K562 (cell line): ENCODE results near the gene SRCIN1. TPM values are rescaled to one million over a fixed set of nuclear protein-coding genes. Genes with fewer than 3 reads are reported as not detected.
A peak's percentile ranks its signal among the peaks of the same experiment; 100 is the strongest.

Experiments
- ATAC-seq: fragments of 200-7000 bp; cut with Tn5 transposase; 3 replicates; pipeline ENCODE4 v1.9.1; 2020; ENCODE audit warnings: moderate library complexity
- BruUV-seq: library from RNA; stranded (reverse); fragments of 400-500 nt; replicated peaks from 2 replicates; lab custom pipeline; 2021; lab: Mats Ljungman, UMichigan
- CTCF ChIA-PET: fragments of 300-600 bp; formaldehyde crosslinking; extraction: SDS; loops from one replicate; lab custom pipeline; 2021; ENCODE audit warnings: low intra/inter-chr PET ratio; lab: Yijun Ruan, JAX
- POLR2A ChIA-PET: fragments of 300-600, 350-650 bp; sonication (Branson Sonifier 250); formaldehyde crosslinking; extraction: SDS; loops from one replicate; lab custom pipeline; 2021; ENCODE audit warnings: antibody characterized with exemption, inconsistent platforms; lab: Yijun Ruan, JAX
- DNase-seq, 4 experiments: peaks; one replicate each; pipeline versions ENCODE4 v3.0.0 to v3.0.0-alpha.2; 2011 to 2018; ENCODE audit warnings: low spot score in 3 of 4, mixed read lengths in 3 of 4; ENCODE audit errors: extremely low read depth in 1 of 4
- FAIRE-seq: peaks from 2 replicates; lab custom pipeline; 2011; peaks lifted over from hg19 to GRCh38; lab: Jason Lieb, UNC
- H2AFZ ChIP-seq: 2 replicates; pipeline ENCODE4 v1.6.0; 2011; ENCODE audit warnings: low read depth, low read length, control low read depth, inconsistent platforms
- H3K27ac ChIP-seq: fragments of 200-600 bp; 3 replicates; pipeline ENCODE4 v1.8.0; 2011; ENCODE audit warnings: low read depth, mild to moderate bottlenecking, control low read depth, inconsistent platforms, low read length, moderate library complexity, mixed read lengths; ENCODE audit errors: extremely low read depth
- H3K27me3 ChIP-seq, 2 experiments: fragments of 300-600 bp in 1 of 2; 2 replicates in 1 of 2; 3 replicates in 1 of 2; pipeline versions ENCODE4 v1.6.0 to v1.8.0; 2011; ENCODE audit warnings: inconsistent platforms in 2 of 2, low read length in 2 of 2, mild to moderate bottlenecking in 1 of 2, mixed read lengths in 1 of 2, moderate library complexity in 1 of 2; ENCODE audit not compliant: control insufficient read depth in 2 of 2, insufficient read depth in 2 of 2
- H3K36me3 ChIP-seq: fragments of 300-600 bp; 3 replicates; pipeline ENCODE4 v1.8.0; 2011; ENCODE audit warnings: mild to moderate bottlenecking, low read length, inconsistent platforms; ENCODE audit not compliant: control insufficient read depth, insufficient read depth
- H3K4me1 ChIP-seq, 2 experiments: fragments of 200-600 bp in 1 of 2; replicated peaks in 1 of 2; 2 replicates in 1 of 2; 3 replicates in 1 of 2; pipeline versions ENCODE4 v1.5.1 to v1.8.0; 2011; ENCODE audit warnings: inconsistent platforms in 2 of 2, low read length in 2 of 2, mild to moderate bottlenecking in 1 of 2, mixed read lengths in 1 of 2, moderate library complexity in 1 of 2; ENCODE audit not compliant: control insufficient read depth in 2 of 2, insufficient read depth in 2 of 2
- H3K4me2 ChIP-seq: 2 replicates; pipeline ENCODE4 v1.6.1; 2011; ENCODE audit warnings: low read length, control low read depth, inconsistent platforms, mixed read lengths; ENCODE audit not compliant: insufficient read depth
- H3K4me3 ChIP-seq: fragments of 200-600 bp; sonication (generic), shearing (Covaris generic); 2 replicates; pipeline ENCODE4 v1.5.1; 2016; ENCODE audit warnings: control low read depth, inconsistent platforms
- H3K79me2 ChIP-seq: fragments of 200-600 bp; 3 replicates; pipeline ENCODE4 v1.8.0; 2011; ENCODE audit warnings: low read length, inconsistent platforms; ENCODE audit not compliant: control insufficient read depth, insufficient read depth
- H3K9ac ChIP-seq, 2 experiments: 2 replicates each; pipeline versions ENCODE4 v1.6.0 to v1.6.1; 2011; ENCODE audit warnings: low read depth in 2 of 2, low read length in 2 of 2, control low read depth in 1 of 2, inconsistent platforms in 1 of 2, mild to moderate bottlenecking in 1 of 2, mixed read lengths in 1 of 2; ENCODE audit not compliant: insufficient read depth in 1 of 2
- H3K9me1 ChIP-seq: one replicate; pipeline ENCODE4 v1.6.0; 2011; ENCODE audit warnings: inconsistent platforms, mild to moderate bottlenecking, low read length, moderate library complexity; ENCODE audit not compliant: control insufficient read depth, insufficient read depth
- H3K9me3 ChIP-seq: replicated peaks from 2 replicates; pipeline ENCODE4 v1.5.1; 2011; ENCODE audit warnings: low read depth, low read length, inconsistent platforms; ENCODE audit not compliant: control insufficient read depth, insufficient read depth
- H4K20me1 ChIP-seq: replicated peaks from 2 replicates; pipeline ENCODE4 v1.6.1; 2011; ENCODE audit warnings: low read length, inconsistent platforms, mixed read lengths; ENCODE audit not compliant: control insufficient read depth, insufficient read depth
- ATF6 ChIP-seq: sonication (generic); formaldehyde crosslinking; IDR thresholded peaks from 2 replicates; pipeline ENCODE4 v1.4.0; 2020; ENCODE audit warnings: mild to moderate bottlenecking, missing genetic modification reagents
- ATF7 ChIP-seq: fragments of 450-650 bp; IDR thresholded peaks from 2 replicates; pipeline ENCODE4 v1.7.1; 2014; ENCODE audit warnings: mild to moderate bottlenecking, moderate library complexity
- CBFA2T3 ChIP-seq: fragments of 450-650 bp; IDR thresholded peaks from 2 replicates; pipeline ENCODE4 v1.6.1; 2017
- HOXB6 ChIP-seq: fragments of 250-450 bp; sonication (Bioruptor Pico); IDR thresholded peaks from 2 replicates; pipeline ENCODE4 v1.5.1; 2022; ENCODE audit warnings: mild to moderate bottlenecking, borderline replicate concordance
- MIER1 ChIP-seq: fragments of 450-650 bp; IDR thresholded peaks from 2 replicates; pipeline ENCODE4 v1.6.1; 2016; ENCODE audit warnings: antibody characterized with exemption, mild to moderate bottlenecking, low read depth
- TBP ChIP-seq: optimal IDR thresholded peaks from 2 replicates; pipeline ENCODE3; 2011; ENCODE audit warnings: low read depth, low read length, improper control_type of control experiment
- ZNF384 ChIP-seq: IDR thresholded peaks from 2 replicates; pipeline ENCODE4 v1.6.1; 2012; ENCODE audit warnings: low read depth, low read length, improper control_type of control experiment
- WGBS: fragments of 100-300 bp; shearing (Covaris generic); methylation state at CpG from one replicate; pipeline ENCODE4 v1.1.6; 2016; ENCODE audit warnings: low coverage, mixed read lengths; ENCODE audit not compliant: insufficient coverage; ENCODE audit errors: missing lambda C conversion rate; 5-methylcytosine and 5-hydroxymethylcytosine counted together
- in situ Hi-C: fragments of 300-500 bp; cut with MboI; formaldehyde crosslinking; loops from 4 replicates; pipeline ENCODE4 v1.15.0; 2018; ENCODE audit warnings: inconsistent platforms, mixed read lengths
- intact Hi-C: fragments of 100-400 bp; cut with micrococcal nuclease; formaldehyde crosslinking; loops from 2 replicates; pipeline ENCODE4 v1.14.2; 2022
- polyA plus RNA-seq, 8 experiments: library from polyadenylated mRNA; depleted of rRNA in 4 of 8; stranded (reverse) in 5 of 8; unstranded in 3 of 8; fragments of >200 nt; fragmentation: Nextera tagmentation in 2 of 8; fragmentation: Illumina TruSeq in 1 of 8; extraction: Ambion mirVana in 2 of 8; extraction: Trizol in 1 of 8; gene quantifications; 2 replicates each; pipeline versions ENCODE4 v1.2.1 to v1.2.3, GENCODE V29; 2011 to 2014; ENCODE audit warnings: inconsistent platforms in 1 of 8, missing spikeins in 1 of 8
- total RNA-seq, 7 experiments: library from RNA; depleted of rRNA in 6 of 7; stranded (reverse); fragments of >200 nt in 6 of 7; fragmentation: Illumina TruSeq in 2 of 7; extraction: Trizol in 2 of 7; gene quantifications; 2 replicates each; pipeline versions ENCODE4 v1.2.1 to v1.2.3, GENCODE V29; 2011 to 2021; ENCODE audit warnings: low replicate concordance in 1 of 7
- TF ChIP-seq, protein P1 (sequence below): fragments of 250-450 bp; sonication (Bioruptor Pico); IDR thresholded peaks from 2 replicates; pipeline ENCODE4 v1.8.0; 2021; ENCODE audit warnings: moderate library complexity, mild to moderate bottlenecking, inconsistent platforms
- TF ChIP-seq, protein P2 (sequence below): IDR thresholded peaks from 2 replicates; pipeline ENCODE4 v1.6.1; 2011; ENCODE audit not compliant: insufficient read length; ENCODE audit errors: extremely low read depth

The SRCIN1 gene
- total and polyA plus RNA-seq, 9 of the 15 experiments (the other 6 are each of a cell fraction or from before 2014, with no cell fraction given) = 0.09 to 0.33 (median 0.13) TPM; not detected in 6

- no peak overlapping the region for H3K4me3 ChIP-seq
- H3K79me2 ChIP-seq = no peaks in the 10 kb centered on the region
- no peak for DNase-seq
- H3K4me1 ChIP-seq = peaks cover 0 to 8% of the 10 kb centered on the region in 2 experiments; a peak in 2 of 5 replicates
- no peaks in the 10 kb centered on the region for H3K9me1 ChIP-seq
- 16% methylated on average over 11 of the region's 13 CpGs for WGBS
- in situ Hi-C loops = no loop called here
- no peak for FAIRE-seq
- no TSS peak for BruUV-seq
- TF ChIP-seq ATF7 (peak; percentile 35; the same call in 1 of the 2 replicates), ZNF384 (no peak), CBFA2T3 (peak; percentile 25; the same call in 1 of the 2 replicates)
- TF ChIP-seq, all 486 proteins: peak for 2
- intact Hi-C loops = no loop called here
- no peak overlapping the region for H3K4me2 ChIP-seq
- no peaks in the 10 kb centered on the region for H3K36me3 ChIP-seq
- H3K27me3 ChIP-seq = peaks cover 17 to 55% of the 10 kb centered on the region in 2 experiments; a peak in 4 of 5 replicates
- CTCF ChIA-PET = no interaction called here
- H2AFZ ChIP-seq = no peak overlapping the region
- POLR2A ChIA-PET = no interaction called here
- H3K27ac ChIP-seq = no peak overlapping the region
- no peak; the same call in 2 of the 3 replicates for ATAC-seq
- H4K20me1 ChIP-seq = no peaks in the 10 kb centered on the region; the same call in 1 of the 2 replicates
- H3K9me3 ChIP-seq = no peaks in the 10 kb centered on the region
- no peak overlapping the region for H3K9ac ChIP-seq
Observed at GRCh38 chr17:38533866-38534497, 71.8 kb downstream of the SRCIN1 start.

- no peaks in the 10 kb centered on the region; the same call in 1 of the 2 replicates for H4K20me1 ChIP-seq
- no peaks in the 10 kb centered on the region for H3K36me3 ChIP-seq
- H3K27ac ChIP-seq = no peak overlapping the region
- no TSS peak for BruUV-seq
- ChIA-PET CTCF (no interaction called here), POLR2A (no interaction called here)
- 18% methylated on average over 7 of the region's 9 CpGs for WGBS
- ATAC-seq (no peak), FAIRE-seq (no peak), DNase-seq (no peak)
- H3K4me1 ChIP-seq = peaks cover 0 to 8% of the 10 kb centered on the region in 2 experiments; a peak in 2 of 5 replicates
- no peaks in the 10 kb centered on the region for H3K9me1 ChIP-seq
- no peak overlapping the region for H3K9ac ChIP-seq
- intact Hi-C loops = no loop called here
- no peaks in the 10 kb centered on the region for H3K79me2 ChIP-seq
- H3K4me3 ChIP-seq = no peak overlapping the region
- no peaks in the 10 kb centered on the region for H3K9me3 ChIP-seq
- H3K27me3 ChIP-seq = peaks cover 17 to 54% of the 10 kb centered on the region in 2 experiments; a peak in 4 of 5 replicates
- no peak overlapping the region for H2AFZ ChIP-seq
- H3K4me2 ChIP-seq = no peak overlapping the region
- in situ Hi-C loops = no loop called here
- TF ChIP-seq, protein P1, sequence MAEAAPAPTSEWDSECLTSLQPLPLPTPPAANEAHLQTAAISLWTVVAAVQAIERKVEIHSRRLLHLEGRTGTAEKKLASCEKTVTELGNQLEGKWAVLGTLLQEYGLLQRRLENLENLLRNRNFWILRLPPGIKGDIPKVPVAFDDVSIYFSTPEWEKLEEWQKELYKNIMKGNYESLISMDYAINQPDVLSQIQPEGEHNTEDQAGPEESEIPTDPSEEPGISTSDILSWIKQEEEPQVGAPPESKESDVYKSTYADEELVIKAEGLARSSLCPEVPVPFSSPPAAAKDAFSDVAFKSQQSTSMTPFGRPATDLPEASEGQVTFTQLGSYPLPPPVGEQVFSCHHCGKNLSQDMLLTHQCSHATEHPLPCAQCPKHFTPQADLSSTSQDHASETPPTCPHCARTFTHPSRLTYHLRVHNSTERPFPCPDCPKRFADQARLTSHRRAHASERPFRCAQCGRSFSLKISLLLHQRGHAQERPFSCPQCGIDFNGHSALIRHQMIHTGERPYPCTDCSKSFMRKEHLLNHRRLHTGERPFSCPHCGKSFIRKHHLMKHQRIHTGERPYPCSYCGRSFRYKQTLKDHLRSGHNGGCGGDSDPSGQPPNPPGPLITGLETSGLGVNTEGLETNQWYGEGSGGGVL = no peak
- no peak for TF ChIP-seq TBP
- TF ChIP-seq ATF6 (CRISPR knock-in tag) = no peak
- TF ChIP-seq, protein P2, sequence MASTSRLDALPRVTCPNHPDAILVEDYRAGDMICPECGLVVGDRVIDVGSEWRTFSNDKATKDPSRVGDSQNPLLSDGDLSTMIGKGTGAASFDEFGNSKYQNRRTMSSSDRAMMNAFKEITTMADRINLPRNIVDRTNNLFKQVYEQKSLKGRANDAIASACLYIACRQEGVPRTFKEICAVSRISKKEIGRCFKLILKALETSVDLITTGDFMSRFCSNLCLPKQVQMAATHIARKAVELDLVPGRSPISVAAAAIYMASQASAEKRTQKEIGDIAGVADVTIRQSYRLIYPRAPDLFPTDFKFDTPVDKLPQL = no peak
- TF ChIP-seq HOXB6 (CRISPR knock-in tag) = no peak
- no peak for TF ChIP-seq MIER1
Observed at GRCh38 chr17:38533241-38533640, 72.5 kb downstream of the SRCIN1 start.
